ENCODE measurements around the gene GTF2H3.

Gene GTF2H3

GRCh38 chr12:123678981-123679380, 45.4 kb downstream of the GTF2H3 start:
- no peak for TF ChIP-seq CTCF (IDR thresholded peaks at IDR 0.05)
- no peak overlapping the region for H3K4me3 ChIP-seq
- no peak overlapping the region for H3K27ac ChIP-seq
- no peak for DNase-seq (ENCODE audit: low spot score)

- H3K4me3 ChIP-seq, result no peak overlapping the region
- no peak overlapping the region for H3K27ac ChIP-seq
- TF ChIP-seq CTCF (IDR thresholded peaks at IDR 0.05), result no peak
- DNase-seq (ENCODE audit: low spot score), result no peak
Observed at GRCh38 chr12:123681605-123682004, 48.0 kb downstream of the GTF2H3 start.

GRCh38 chr12:123683964-123684363, 50.3 kb downstream of the GTF2H3 start:
- TF ChIP-seq CTCF (IDR thresholded peaks at IDR 0.05), result no peak
- no peak overlapping the region for H3K4me3 ChIP-seq
- no peak overlapping the region for H3K27ac ChIP-seq
- no peak for DNase-seq (ENCODE audit: low spot score)

- no peak overlapping the region for H3K4me3 ChIP-seq
- no peak for DNase-seq (ENCODE audit: low spot score)
- no peak overlapping the region for H3K27ac ChIP-seq
- TF ChIP-seq CTCF (IDR thresholded peaks at IDR 0.05), result no peak
Observed at GRCh38 chr12:123686636-123687190, 53.1 kb downstream of the GTF2H3 start.

GRCh38 chr12:123690191-123690840, 56.7 kb downstream of the GTF2H3 start:
- H3K27ac ChIP-seq, result no peak overlapping the region
- no peak for DNase-seq (ENCODE audit: low spot score)
- H3K4me3 ChIP-seq, result no peak overlapping the region
- TF ChIP-seq CTCF (IDR thresholded peaks at IDR 0.05), result no peak

- TF ChIP-seq CTCF (IDR thresholded peaks at IDR 0.05), result no peak
- Histone ChIP-seq H3K4me3 (no peak overlapping the region), H3K27ac (no peak overlapping the region)
- DNase-seq (ENCODE audit: low spot score), result no peak
Observed at GRCh38 chr12:123696207-123696606, 62.6 kb downstream of the GTF2H3 start.

- H3K4me3 ChIP-seq, result no peak overlapping the region
- H3K27ac ChIP-seq, result no peak overlapping the region
- DNase-seq (ENCODE audit: low spot score), result no peak
- TF ChIP-seq CTCF (IDR thresholded peaks at IDR 0.05), result no peak
Observed at GRCh38 chr12:123696646-123697045, 63.0 kb downstream of the GTF2H3 start.

Measured in coronary artery (tissue), 2 donors.